GM15510 (cell line): ENCODE data around the gene TAP2.

Experiments
- POLR2A ChIP-seq: IDR thresholded peaks from 3 replicates; pipeline ENCODE4 v1.6.1; 2011; ENCODE audit warnings: borderline replicate concordance; ENCODE audit not compliant: insufficient read length; ENCODE audit errors: extremely low read depth

The TAP2 gene

GRCh38 chr6:32843979-32844838 is 5.7 kb upstream of the TAP2 start, which contains the start of gene PSMB8:
TSS of gene PSMB8 (minus strand) at chr6:32844047. CDS start at chr6:32843996, 51 bp downstream.
- peak; percentile 93 for TF ChIP-seq POLR2A

- no peak for TF ChIP-seq POLR2A
Observed at GRCh38 chr6:32843331-32843978, 4.9 kb upstream of the TAP2 start.

DNA sequence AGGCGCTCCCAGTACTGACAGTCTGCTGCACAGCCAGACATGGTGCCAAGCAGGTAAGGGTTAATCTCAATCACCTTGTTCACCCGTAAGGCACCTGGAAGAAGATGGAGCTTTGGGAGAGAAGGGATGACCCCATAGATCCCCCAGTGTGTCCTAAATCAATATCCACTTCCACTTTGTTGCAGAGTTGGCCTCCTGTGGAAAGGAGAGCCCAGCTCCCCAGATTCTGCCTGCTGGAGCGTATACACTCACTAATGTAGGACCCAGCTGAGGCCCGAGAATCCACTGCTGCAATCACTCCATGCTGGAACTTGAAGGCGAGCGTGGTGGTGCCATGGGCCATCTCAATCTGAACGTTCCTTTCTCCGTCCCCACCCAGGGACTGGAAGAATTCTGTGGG is 4.2 kb upstream of the TAP2 start:
- no peak for TF ChIP-seq POLR2A

GRCh38 chr6:32842021-32842650 is 3.6 kb upstream of the TAP2 start:
- TF ChIP-seq POLR2A = no peak

DNA sequence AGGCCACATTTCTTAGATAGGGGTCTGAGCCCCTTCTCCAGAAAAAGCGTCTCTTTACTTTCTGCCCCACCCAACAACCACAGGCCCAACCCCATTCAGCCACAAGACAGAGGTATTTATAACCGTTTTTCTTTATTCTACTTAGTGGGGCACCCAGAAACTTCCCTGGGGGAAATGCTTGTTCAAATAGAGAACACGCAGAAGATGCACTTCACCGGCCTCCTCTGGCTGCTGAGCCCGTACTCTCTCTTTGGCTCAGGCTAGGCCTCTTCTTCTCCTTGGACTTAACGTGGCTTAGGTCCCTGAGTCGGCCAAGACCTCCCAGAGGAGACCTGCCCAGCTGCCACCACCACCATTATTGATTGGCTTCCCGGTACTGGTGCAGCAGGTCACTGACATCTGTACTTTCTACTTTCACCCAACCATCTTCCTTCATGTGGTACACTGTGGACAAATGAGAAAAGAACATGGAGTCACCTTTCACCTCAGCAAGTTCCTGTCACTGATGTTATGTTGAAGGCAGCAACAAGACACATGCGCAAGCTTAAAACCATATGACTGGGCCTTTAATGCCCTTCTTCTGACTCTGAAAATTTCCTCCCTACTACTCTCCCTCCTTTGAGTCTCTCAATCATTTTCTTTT is 2.2 kb upstream of the TAP2 start:
- TF ChIP-seq POLR2A = peak; percentile 50

GRCh38 chr6:32839356-32839755 is 817 bp upstream of the TAP2 start:
- TF ChIP-seq POLR2A = no peak

GRCh38 chr6:32837651-32838113 is 857 bp downstream of the TAP2 start:
- TF ChIP-seq POLR2A = no peak

DNA sequence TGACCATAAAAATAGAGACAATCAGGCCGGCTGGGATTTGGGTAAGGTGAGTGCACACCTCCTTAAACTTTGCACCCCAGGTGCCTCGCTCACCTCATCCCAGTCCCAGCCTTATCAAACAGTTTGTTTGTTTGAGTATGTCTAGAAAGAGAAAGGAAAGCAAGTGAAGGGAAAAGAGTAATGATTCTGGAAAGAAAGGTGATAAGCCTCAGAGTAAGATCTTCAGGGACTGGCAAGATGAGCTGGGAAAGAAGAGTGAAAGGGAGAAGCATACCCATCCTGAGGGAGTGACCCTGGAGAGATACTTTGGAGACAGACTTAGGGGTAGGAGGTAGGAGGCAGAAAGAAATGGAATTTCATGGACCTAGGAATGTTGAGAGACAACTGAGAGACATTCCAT is 1.7 kb downstream of the TAP2 start:
- no peak for TF ChIP-seq POLR2A

- no peak for TF ChIP-seq POLR2A
Observed at GRCh38 chr6:32835167-32835893, 3.2 kb downstream of the TAP2 start.

DNA sequence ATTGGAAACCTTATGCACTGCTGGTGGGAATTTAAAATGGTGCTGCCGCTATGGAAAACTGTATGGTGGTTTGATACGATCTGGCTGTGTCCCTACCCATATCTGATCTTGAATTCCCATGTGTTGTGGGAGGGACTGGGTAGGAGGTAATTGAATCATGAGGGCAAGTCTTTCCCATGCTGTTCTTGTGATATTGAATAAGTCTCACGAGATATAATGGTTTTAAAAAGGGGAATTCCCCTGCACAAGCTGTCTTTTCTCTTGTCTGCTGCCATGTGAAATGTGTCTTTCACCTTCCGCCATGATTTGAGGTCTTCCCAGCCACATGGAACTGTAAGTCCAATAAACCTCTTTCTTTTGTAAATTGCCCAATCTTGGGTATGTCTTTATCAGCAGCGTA is 4.9 kb downstream of the TAP2 start:
- TF ChIP-seq POLR2A = no peak

- no peak for TF ChIP-seq POLR2A
Observed at GRCh38 chr6:32832535-32832934, 6.0 kb downstream of the TAP2 start.

GRCh38 chr6:32830936-32831335 is 7.6 kb downstream of the TAP2 start:
- no peak for TF ChIP-seq POLR2A

- TF ChIP-seq POLR2A = no peak
Observed at GRCh38 chr6:32830017-32830416, 8.5 kb downstream of the TAP2 start.

DNA sequence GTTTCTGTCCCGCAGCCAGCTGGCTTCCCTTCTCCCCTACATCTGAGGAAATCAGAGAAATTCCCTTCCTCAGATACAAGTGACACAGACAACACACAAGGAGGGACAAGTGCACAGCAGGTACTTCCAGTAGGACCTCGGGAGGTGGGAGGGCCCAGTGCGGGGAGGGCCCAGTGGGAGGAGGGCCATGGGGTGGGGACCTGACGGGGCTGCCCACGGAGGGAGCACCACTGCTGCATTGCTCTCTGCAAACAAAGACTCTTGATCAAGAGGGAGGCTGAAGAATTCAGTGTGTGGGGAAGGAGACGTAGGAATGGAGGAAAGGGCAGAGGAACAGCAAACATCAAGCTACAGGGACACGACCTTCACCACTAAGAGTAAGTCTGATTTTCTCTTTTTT is 9.0 kb downstream of the TAP2 start:
- no peak for TF ChIP-seq POLR2A
